Stomach (tissue), 4 donors: Measurements from ENCODE around the gene AKAP12.

Source experiments
- EP300 ChIP-seq: sonication (generic); formaldehyde crosslinking; IDR thresholded peaks from one replicate; pipeline ENCODE4 v1.6.1; 2017; ENCODE audit warnings: antibody characterized with exemption
- POLR2A ChIP-seq, 4 donors: fragments of 450-650 bp; IDR thresholded peaks; one replicate each; pipeline ENCODE4 v1.6.1; 2016; ENCODE audit warnings: antibody characterized with exemption in 4 of 4, control low read depth in 2 of 4, mild to moderate bottlenecking in 1 of 4, moderate library complexity in 1 of 4
- POLR2AphosphoS5 ChIP-seq, 3 donors: sonication (generic); formaldehyde crosslinking; IDR thresholded peaks; one replicate each; pipeline ENCODE4 v1.6.1; 2016; ENCODE audit warnings: antibody characterized with exemption in 3 of 3
- TF ChIP-seq, protein P1 (sequence below), 7 experiments: fragments of 450-650 bp in 4 of 7; fragments of 200-600 bp in 3 of 7; sonication (generic) in 3 of 7; IDR thresholded peaks; one replicate each; pipeline ENCODE4 v1.5.1; 2016 to 2019; ENCODE audit warnings: antibody characterized with exemption in 7 of 7, control low read depth in 2 of 7, mild to moderate bottlenecking in 1 of 7

DNA sequence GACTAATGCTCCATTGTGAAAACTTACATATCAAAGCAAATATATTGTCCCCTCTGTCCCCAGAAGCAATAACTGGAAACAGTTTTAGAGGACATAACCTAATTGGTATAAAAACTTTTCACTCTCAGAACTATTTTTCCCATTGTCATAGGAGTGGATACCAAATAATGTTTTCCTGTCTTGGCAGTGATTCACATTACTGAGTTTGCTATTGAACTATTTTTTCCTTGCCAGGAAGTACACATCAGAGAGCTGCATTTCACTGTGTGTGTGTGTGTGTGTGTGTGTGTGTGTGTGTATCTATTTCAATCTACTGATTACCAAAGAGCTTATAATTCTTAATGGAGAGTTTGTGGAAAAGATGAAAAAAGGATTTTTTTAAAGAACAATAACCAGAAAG, 45.4 kb downstream of the AKAP12 start:
- TF ChIP-seq, protein P1, sequence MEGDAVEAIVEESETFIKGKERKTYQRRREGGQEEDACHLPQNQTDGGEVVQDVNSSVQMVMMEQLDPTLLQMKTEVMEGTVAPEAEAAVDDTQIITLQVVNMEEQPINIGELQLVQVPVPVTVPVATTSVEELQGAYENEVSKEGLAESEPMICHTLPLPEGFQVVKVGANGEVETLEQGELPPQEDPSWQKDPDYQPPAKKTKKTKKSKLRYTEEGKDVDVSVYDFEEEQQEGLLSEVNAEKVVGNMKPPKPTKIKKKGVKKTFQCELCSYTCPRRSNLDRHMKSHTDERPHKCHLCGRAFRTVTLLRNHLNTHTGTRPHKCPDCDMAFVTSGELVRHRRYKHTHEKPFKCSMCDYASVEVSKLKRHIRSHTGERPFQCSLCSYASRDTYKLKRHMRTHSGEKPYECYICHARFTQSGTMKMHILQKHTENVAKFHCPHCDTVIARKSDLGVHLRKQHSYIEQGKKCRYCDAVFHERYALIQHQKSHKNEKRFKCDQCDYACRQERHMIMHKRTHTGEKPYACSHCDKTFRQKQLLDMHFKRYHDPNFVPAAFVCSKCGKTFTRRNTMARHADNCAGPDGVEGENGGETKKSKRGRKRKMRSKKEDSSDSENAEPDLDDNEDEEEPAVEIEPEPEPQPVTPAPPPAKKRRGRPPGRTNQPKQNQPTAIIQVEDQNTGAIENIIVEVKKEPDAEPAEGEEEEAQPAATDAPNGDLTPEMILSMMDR (IDR thresholded peaks at IDR 0.05): no peak
- no peak for TF ChIP-seq EP300
- no peak for TF ChIP-seq POLR2AphosphoS5 (IDR thresholded peaks at IDR 0.05)
- TF ChIP-seq POLR2A (IDR thresholded peaks at IDR 0.05): no peak
